ENCODE measurements around the gene MARK1. TPM values are rescaled to one million over a fixed set of nuclear protein-coding genes. Genes with fewer than 3 reads are reported as not detected.
"Not testable (repeated sequence)": the region's sequence is repeated elsewhere in the genome, so short reads cannot be mapped to it uniquely, and the experiment has no call there.

MARK1 gene
- total RNA-seq, 2 donors from 2014 or later: not detected

DNA sequence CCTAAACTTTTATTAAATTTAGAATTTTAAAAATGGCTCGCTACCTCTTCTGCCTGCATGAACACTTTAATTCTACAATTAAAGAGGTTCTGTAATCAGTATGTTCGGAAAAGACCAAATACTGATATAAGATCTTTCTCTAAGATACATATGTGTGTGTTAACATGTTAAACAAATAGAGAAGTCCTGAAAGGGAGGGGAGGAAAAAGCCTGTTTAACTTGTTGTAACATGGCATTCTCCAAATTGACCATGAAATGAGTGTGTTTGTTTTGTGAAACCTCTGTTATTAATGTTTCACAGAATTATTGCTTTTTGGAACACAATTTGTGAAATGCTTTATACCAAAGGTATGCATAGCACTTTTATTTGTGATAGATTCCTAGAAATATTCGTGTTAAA lies 77.0 kb downstream of the MARK1 start:
- H3K4me1 Mint-ChIP-seq (ENCODE audit: low read depth in 2 of 2): no peaks in the 10 kb centered on the region
- H3K4me3 Mint-ChIP-seq: no peak overlapping the region
- peaks cover 0 to 1% of the 10 kb centered on the region in 2 donors for H3K27me3 Mint-ChIP-seq
- H3K27ac Mint-ChIP-seq: no peak overlapping the region
- no peaks in the 10 kb centered on the region for H3K36me3 Mint-ChIP-seq
- no peak for DNase-seq (ENCODE audit: low spot score)
- ATAC-seq: no peak
- H3K9me3 Mint-ChIP-seq: peaks cover 4% of the 10 kb centered on the region

DNA sequence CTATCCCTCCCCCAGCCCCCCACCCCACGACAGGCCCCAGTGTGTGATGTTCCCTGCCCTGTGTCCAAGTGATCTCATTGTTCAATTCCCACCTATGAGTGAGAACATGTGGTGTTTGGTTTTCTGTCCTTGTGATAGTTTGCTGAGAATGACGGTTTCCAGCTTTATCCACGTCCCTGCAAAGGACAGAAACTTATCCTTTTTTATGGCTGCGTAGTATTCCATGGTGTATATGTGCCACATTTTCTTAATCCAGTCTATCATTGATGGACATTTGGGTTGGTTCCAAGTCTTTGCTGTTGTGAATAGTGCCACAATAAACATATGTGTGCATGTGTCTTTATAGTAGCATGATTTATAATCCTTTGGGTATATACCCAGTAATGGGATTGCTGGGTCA lies 77.7 kb downstream of the MARK1 start:
- not testable (repeated sequence) for ATAC-seq; H3K4me1 Mint-ChIP-seq (ENCODE audit: low read depth in 2 of 2); H3K9me3 Mint-ChIP-seq; DNase-seq (ENCODE audit: low spot score); H3K4me3 Mint-ChIP-seq; H3K36me3 Mint-ChIP-seq; H3K27me3 Mint-ChIP-seq; H3K27ac Mint-ChIP-seq

DNA sequence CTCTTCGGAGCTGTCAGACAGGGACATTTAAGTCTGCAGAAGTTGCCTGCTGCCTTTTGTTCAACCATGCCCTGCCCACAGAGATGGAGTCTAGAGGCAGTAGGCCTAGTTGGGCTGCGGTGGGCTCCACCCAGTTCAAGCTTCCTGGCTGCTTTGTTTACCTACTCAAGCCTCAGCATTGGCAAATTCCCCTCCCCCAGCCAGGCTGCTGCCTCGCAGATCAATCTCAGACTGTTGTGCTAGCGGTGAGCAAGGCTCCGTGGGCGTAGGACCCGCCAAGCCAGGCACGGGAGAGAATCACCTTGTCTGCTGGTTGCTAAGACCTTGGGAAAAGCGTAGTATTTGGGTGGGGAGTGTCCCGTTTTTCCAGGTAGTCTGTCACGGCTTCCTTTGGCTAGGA lies 83.2 kb downstream of the MARK1 start:
- not testable (repeated sequence) for H3K4me1 Mint-ChIP-seq (ENCODE audit: low read depth in 2 of 2); ATAC-seq; H3K27me3 Mint-ChIP-seq; H3K27ac Mint-ChIP-seq; H3K4me3 Mint-ChIP-seq; H3K9me3 Mint-ChIP-seq; DNase-seq (ENCODE audit: low spot score); H3K36me3 Mint-ChIP-seq

DNA sequence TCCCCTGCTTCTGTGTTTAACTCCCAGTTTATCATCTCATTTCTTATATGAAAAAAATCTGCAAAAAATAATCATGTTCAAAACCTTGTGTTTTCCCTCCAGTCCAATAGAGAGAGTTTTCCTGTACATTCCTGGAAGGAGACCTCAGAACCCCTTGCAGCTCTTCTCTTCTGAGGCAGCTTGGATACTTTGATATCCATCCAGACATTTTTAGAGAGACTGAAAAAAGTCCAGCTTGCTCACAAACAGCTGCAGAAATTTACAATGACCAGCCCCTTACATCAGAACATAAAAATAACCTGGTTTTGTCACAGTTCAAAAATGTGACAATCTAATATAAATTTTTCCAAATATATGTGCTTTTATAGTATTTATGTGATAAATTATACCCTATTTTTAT lies 88.9 kb downstream of the MARK1 start:
- H3K27ac Mint-ChIP-seq: no peak overlapping the region
- no peak for DNase-seq (ENCODE audit: low spot score)
- no peak overlapping the region for H3K4me3 Mint-ChIP-seq
- H3K9me3 Mint-ChIP-seq: no peaks in the 10 kb centered on the region
- H3K36me3 Mint-ChIP-seq: no peaks in the 10 kb centered on the region
- ATAC-seq: no peak
- H3K27me3 Mint-ChIP-seq: no peaks in the 10 kb centered on the region
- H3K4me1 Mint-ChIP-seq (ENCODE audit: low read depth in 2 of 2): no peaks in the 10 kb centered on the region

DNA sequence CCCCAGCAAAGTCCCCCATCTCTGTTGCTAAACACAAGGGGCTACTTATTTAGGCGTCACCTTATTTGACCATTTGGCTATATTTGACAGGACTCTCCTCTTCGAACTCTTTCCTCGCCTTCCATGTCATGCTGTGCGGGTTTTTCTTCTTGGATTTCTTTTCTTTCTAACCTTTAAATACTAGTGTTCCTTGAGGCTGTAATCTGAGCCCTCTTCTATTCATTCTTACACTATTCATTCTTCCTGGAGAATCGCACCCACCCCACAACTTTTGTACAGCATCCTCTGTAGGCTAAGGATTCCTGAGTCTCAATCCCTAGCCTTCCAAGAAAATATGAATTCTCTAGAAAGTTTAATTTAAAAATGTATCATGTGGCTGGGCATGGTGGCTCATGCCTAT lies 100.5 kb downstream of the MARK1 start:
- ATAC-seq: no peak
- DNase-seq (ENCODE audit: low spot score): no peak
- H3K9me3 Mint-ChIP-seq: no peaks in the 10 kb centered on the region
- no peaks in the 10 kb centered on the region for H3K36me3 Mint-ChIP-seq
- no peak overlapping the region for H3K4me3 Mint-ChIP-seq
- H3K27ac Mint-ChIP-seq: no peak overlapping the region
- no peaks in the 10 kb centered on the region for H3K4me1 Mint-ChIP-seq (ENCODE audit: low read depth in 2 of 2)
- H3K27me3 Mint-ChIP-seq: peaks cover 7 to 17% of the 10 kb centered on the region in 2 donors

DNA sequence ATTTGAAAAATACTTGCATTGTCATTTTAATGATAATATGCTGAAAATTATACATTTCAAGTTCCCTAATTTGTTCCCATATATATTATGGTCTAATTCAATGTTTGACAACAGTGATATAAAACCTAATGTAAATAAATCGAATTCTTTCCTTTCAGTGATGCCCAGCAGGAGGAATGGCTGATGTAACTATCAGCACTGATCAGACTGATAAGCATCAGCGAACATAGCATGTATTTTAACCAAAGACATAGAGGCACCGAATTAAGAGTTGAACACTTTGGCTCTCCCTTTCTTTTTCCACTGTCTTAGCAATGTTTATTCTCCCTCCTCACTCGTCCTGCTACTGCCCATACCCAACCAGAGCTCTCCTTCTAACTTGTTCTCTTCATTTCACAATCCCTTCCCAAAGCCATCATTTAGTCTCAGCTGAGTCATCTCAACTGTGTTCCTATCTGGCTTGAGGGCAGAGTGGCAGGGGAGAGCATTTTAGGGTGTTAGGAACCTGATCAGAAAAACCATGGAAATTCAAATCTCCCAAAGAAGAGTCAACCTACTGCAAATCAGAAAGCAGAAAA lies 103.4 kb downstream of the MARK1 start:
- no peaks in the 10 kb centered on the region for H3K9me3 Mint-ChIP-seq
- H3K27me3 Mint-ChIP-seq: peaks cover 11 to 24% of the 10 kb centered on the region in 2 donors
- ATAC-seq (no peak), DNase-seq (ENCODE audit: low spot score) (no peak)
- H3K4me3 Mint-ChIP-seq: no peak overlapping the region
- H3K27ac Mint-ChIP-seq: no peak overlapping the region
- no peaks in the 10 kb centered on the region for H3K4me1 Mint-ChIP-seq (ENCODE audit: low read depth in 2 of 2)
- no peaks in the 10 kb centered on the region for H3K36me3 Mint-ChIP-seq

DNA sequence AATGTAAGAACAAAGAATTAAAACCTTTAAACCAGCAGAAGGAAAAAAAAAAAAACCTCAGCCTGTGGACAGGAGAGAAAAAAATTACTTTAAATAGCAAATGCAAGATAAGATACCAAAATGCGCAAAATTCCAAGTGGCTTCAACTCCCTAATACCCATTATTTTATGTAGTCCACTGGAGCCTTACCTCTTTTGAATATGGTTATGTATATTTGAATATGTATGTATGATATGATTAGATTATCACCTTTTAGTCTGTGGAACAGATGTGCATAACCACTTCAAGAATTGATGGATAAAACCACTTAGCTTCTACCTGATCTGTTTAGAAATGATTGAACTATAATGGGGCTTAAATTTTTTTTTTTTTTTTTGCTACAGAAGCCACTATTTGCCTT lies 109.8 kb downstream of the MARK1 start:
- Mint-ChIP-seq H3K36me3 (no peaks in the 10 kb centered on the region), H3K9me3 (no peaks in the 10 kb centered on the region), H3K27ac (no peak overlapping the region), H3K4me3 (no peak overlapping the region), H3K4me1 (ENCODE audit: low read depth in 2 of 2) (no peaks in the 10 kb centered on the region), H3K27me3 (peaks cover 9 to 30% of the 10 kb centered on the region in 2 donors)
- DNase-seq (ENCODE audit: low spot score): no peak
- no peak for ATAC-seq

DNA sequence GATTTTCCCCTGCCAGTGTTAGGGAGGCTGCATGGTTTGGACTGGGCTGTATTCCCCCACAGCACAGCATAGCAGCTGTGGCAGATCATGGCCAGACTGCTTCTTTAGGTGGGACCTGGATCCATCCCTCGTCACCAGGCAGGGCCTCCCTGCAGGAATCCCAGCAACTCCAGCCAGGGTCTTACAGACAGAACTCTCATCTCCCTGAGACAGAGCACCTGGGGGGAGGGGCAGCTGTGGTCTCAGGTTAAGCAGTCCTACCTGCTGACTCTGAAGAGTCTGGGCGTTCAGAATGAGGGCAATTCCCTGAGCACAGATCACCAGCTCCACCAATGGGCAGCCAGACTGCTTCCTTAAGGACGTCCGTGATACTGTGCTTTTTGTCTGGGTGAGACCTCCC lies 114.3 kb downstream of the MARK1 start:
- no peak overlapping the region for H3K27ac Mint-ChIP-seq
- no peaks in the 10 kb centered on the region for H3K36me3 Mint-ChIP-seq
- H3K27me3 Mint-ChIP-seq: peaks cover 12 to 34% of the 10 kb centered on the region in 2 donors
- ATAC-seq: no peak
- no peak for DNase-seq (ENCODE audit: low spot score)
- peaks cover 10% of the 10 kb centered on the region for H3K9me3 Mint-ChIP-seq
- no peaks in the 10 kb centered on the region for H3K4me1 Mint-ChIP-seq (ENCODE audit: low read depth in 2 of 2)
- no peak overlapping the region for H3K4me3 Mint-ChIP-seq

DNA sequence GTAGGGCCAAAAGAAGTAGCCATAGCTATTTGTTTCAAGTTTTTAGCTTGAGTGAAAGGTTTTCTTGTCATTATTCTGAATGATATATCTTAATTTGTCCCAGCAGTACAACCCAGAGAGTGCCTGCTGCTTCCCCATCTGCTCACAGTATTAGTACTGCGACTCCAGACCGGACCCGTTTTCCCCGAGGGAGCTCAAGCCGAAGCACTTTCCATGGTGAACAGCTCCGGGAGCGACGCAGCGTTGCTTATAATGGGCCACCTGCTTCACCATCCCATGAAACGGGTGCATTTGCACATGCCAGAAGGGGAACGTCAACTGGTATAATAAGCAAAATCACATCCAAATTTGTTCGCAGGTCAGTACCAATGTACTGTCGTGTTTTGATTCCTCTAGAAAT lies 125.1 kb downstream of the MARK1 start:
- DNase-seq (ENCODE audit: low spot score): no peak
- Mint-ChIP-seq H3K27ac (no peak overlapping the region), H3K4me3 (no peak overlapping the region), H3K27me3 (peaks cover 11 to 12% of the 10 kb centered on the region in 2 donors), H3K4me1 (ENCODE audit: low read depth in 2 of 2) (no peaks in the 10 kb centered on the region), H3K9me3 (no peaks in the 10 kb centered on the region), H3K36me3 (no peaks in the 10 kb centered on the region)
- ATAC-seq: no peak

DNA sequence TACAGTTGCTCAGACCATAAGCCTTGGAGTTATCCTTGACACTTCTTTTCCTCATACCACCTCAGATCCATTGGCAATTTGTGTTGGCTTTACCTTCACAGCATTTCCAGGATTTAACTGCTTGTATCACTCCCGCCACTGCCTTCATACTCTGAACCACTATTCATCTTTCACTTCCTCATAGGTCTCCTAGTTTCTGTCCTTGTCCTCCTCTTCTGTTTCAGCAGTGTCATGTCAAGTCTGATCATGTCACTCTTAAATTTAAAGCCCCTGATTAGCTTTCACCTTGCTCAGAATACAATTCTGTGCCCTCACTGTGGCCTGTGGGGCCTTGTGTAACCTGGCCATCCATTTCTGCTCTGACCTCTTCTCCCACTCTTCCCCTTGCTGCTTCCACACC lies 127.6 kb downstream of the MARK1 start:
- Mint-ChIP-seq H3K9me3 (no peaks in the 10 kb centered on the region), H3K4me3 (no peak overlapping the region), H3K27me3 (peaks cover 11 to 13% of the 10 kb centered on the region in 2 donors), H3K27ac (no peak overlapping the region), H3K36me3 (no peaks in the 10 kb centered on the region), H3K4me1 (ENCODE audit: low read depth in 2 of 2) (no peaks in the 10 kb centered on the region)
- ATAC-seq: no peak
- no peak for DNase-seq (ENCODE audit: low spot score)

DNA sequence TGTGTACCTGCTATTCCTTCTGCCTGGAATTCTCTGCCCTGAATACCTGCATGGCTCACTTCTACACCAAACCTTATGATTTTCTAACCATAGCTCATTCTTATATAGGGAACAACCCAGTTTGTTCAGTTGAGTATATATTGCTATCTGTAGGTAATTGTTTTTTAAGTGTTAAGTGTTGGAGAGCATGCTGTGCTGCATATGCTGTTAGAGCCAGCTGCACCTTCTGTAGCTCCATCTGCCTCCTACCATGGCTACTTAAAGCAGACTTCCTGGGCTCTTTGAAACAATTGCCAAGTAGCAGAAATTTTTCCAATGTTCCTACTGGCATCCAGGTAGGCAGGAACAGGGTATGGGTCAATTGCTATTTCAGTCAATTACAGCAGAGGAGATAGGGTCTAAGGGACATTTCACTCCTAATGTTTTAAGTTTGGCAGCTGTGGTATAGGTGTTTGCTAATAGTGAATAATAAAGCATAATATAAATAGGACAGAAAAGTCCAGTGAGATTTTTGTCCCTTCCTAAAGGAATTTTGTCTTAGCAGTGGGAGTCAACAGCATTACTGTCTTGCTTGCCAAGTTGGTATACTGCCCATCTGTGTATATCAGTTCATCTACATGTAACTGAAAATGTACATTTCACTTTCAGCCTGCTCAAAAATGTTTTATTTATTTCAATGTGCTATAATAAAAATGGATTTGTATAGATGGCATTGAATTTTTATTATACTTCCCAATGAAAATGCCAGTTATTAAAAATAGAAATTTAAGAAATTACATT lies 128.2 kb downstream of the MARK1 start:
- H3K36me3 Mint-ChIP-seq: no peaks in the 10 kb centered on the region
- no peak for DNase-seq (ENCODE audit: low spot score)
- H3K4me3 Mint-ChIP-seq: no peak overlapping the region
- no peak overlapping the region for H3K27ac Mint-ChIP-seq
- H3K9me3 Mint-ChIP-seq: no peaks in the 10 kb centered on the region
- peaks cover 15 to 19% of the 10 kb centered on the region in 2 donors for H3K27me3 Mint-ChIP-seq
- H3K4me1 Mint-ChIP-seq (ENCODE audit: low read depth in 2 of 2): no peaks in the 10 kb centered on the region
- no peak for ATAC-seq

DNA sequence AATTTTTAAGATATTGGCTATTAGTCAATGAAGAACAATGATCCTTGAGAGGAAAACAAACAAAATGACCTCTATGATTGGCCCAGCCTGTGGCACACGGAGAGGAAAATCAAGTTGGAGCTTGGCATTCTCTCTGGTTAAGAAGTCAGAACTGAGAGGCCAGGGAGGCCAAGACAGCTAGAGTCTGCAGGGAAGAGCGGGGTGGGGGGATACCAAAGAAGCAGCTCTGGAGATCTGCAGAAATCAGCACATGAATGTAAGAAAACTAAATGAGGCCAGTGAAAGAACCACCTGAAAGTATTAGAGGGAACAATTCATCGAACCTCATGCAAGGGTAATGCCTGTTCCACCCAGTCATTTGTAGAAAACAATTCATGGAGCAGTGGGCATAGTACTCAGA lies 138.4 kb downstream of the MARK1 start:
- Mint-ChIP-seq H3K27me3 (peaks cover 17 to 28% of the 10 kb centered on the region in 2 donors), H3K36me3 (no peaks in the 10 kb centered on the region), H3K27ac (no peak overlapping the region), H3K4me3 (no peak overlapping the region), H3K4me1 (ENCODE audit: low read depth in 2 of 2) (no peaks in the 10 kb centered on the region), H3K9me3 (no peaks in the 10 kb centered on the region)
- ATAC-seq (no peak), DNase-seq (ENCODE audit: low spot score) (no peak)

DNA sequence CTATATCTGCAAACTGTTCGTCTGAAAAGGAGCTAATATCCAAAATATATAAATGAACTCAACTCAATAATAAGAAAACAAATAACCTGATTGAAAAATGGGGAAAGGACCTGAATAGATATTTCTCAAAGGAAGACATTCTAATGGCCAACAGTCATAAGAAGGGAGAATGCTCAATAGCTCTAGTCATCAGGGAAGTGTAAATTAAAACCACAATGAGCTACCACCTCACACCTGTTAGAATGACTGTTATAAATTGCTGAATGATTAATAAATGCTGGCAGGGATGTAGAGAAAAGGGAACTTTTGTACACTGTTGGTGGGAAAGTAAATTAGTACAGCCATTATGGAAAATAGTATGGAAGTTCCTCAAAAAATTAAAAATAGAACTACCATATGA lies 141.1 kb downstream of the MARK1 start:
- Mint-ChIP-seq H3K27me3 (peaks cover 21 to 24% of the 10 kb centered on the region in 2 donors), H3K4me3 (no peak overlapping the region), H3K27ac (no peak overlapping the region), H3K9me3 (no peaks in the 10 kb centered on the region), H3K36me3 (no peaks in the 10 kb centered on the region), H3K4me1 (ENCODE audit: low read depth in 2 of 2) (no peaks in the 10 kb centered on the region)
- no peak for ATAC-seq
- no peak for DNase-seq (ENCODE audit: low spot score)

DNA sequence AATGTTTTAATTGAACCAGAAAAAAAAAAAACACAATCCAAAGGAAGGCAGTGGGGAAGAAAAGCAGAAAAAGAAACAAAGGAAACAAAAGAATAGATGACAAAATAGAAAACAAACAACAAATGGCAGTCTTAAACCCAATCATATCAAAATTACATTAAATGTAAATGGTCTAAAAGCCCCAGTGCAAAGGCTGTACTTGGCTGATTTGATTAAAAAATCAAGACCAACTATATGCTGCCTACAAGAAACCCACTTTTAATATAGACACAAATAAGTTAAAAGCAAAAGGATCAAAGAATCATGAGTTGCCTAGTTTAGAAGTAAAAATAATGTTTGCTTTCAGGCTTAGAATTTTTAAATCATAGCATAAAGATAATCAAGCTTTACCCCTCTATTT lies 142.4 kb downstream of the MARK1 start:
- Mint-ChIP-seq H3K9me3 (no peaks in the 10 kb centered on the region), H3K36me3 (no peaks in the 10 kb centered on the region), H3K4me1 (ENCODE audit: low read depth in 2 of 2) (no peaks in the 10 kb centered on the region), H3K4me3 (no peak overlapping the region), H3K27me3 (peaks cover 17 to 24% of the 10 kb centered on the region in 2 donors), H3K27ac (no peak overlapping the region)
- DNase-seq (ENCODE audit: low spot score) (no peak), ATAC-seq (no peak)

DNA sequence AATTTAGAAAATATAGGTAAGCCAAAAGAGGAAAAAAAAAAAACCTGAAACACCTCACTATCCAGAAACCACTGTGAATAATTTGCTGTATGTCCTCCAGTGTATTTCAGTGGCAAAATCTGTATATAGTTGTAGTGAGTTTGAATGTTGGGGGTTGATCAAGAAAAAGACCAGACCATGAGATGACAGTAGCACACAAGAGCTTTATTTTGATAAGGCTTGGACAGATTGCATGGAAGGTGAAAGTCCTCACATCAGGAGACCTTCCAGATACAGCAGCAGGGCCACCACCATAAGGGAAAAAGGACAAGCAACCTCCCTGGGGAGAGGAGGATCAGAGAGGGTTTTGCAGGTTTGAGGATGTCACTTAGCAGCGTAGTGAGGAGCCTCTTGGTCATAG lies 146.0 kb downstream of the MARK1 start:
- H3K9me3 Mint-ChIP-seq: no peaks in the 10 kb centered on the region
- H3K27ac Mint-ChIP-seq: no peak overlapping the region
- peaks cover 8 to 17% of the 10 kb centered on the region in 2 donors for H3K27me3 Mint-ChIP-seq
- H3K36me3 Mint-ChIP-seq: no peaks in the 10 kb centered on the region
- H3K4me1 Mint-ChIP-seq (ENCODE audit: low read depth in 2 of 2): no peaks in the 10 kb centered on the region
- ATAC-seq (no peak), DNase-seq (ENCODE audit: low spot score) (no peak)
- H3K4me3 Mint-ChIP-seq: no peak overlapping the region
